ENCODE measurements around the gene ROPN1L. TPM values are rescaled to one million over a fixed set of nuclear protein-coding genes. Genes with fewer than 3 reads are reported as not detected.

ROPN1L gene
- total and polyA plus RNA-seq, 10 of the 15 experiments (the other 5 are each of a cell fraction or from before 2014, with no cell fraction given): 0.07 to 0.38 (median 0.22) TPM; not detected in 6

GRCh38 chr5:10406651-10407050, 35.0 kb upstream of the ROPN1L start:
- no peak overlapping the region for H2AFZ ChIP-seq (ENCODE audit: control insufficient read depth, low read depth, low read length)
- ChIA-PET RAD21 (ENCODE audit: unreplicated experiment) (no interaction called here), CTCF (no interaction called here), SMC1A (ENCODE audit: uncharacterized antibody, unreplicated experiment) (interaction anchor here (0.7 to 1.0 kb wide), 2 partner anchors 12 to 17 kb away, joined by 4 to 5 read pairs; no protein-coding TSS in a partner anchor), POLR2A (interaction anchor here (1.0 kb wide), 1 partner anchor 8 kb away, joined by 3 read pairs; no protein-coding TSS in a partner anchor)
- no peak overlapping the region for H3K27ac ChIP-seq (ENCODE audit: control insufficient read depth, insufficient read depth)
- H3K9me3 ChIP-seq (replicated peaks; ENCODE audit: control insufficient read depth, insufficient read depth, low read length): no peaks in the 10 kb centered on the region
- no peaks in the 10 kb centered on the region for H4K20me1 ChIP-seq (ENCODE audit: control insufficient read depth, insufficient read depth)
- no peaks in the 10 kb centered on the region for H3K79me2 ChIP-seq (ENCODE audit: control insufficient read depth, insufficient read depth, low read length)
- DNase-seq (ENCODE audit: low read depth, low spot score): no peak
- no peak for ATAC-seq
- in situ Hi-C loops (cut with MboI): no loop called here
- H3K4me3 ChIP-seq: no peak overlapping the region
- H3K4me1 ChIP-seq (ENCODE audit: control insufficient read depth, insufficient read depth, low read length): no peaks in the 10 kb centered on the region
- intact Hi-C loops (cut with micrococcal nuclease; ENCODE audit: unreplicated experiment): no loop called here
- WGBS (ENCODE audit: insufficient coverage, insufficient replicate concordance, low lambda C conversion rate, missing lambda C conversion rate): 100% methylated on average over 3 of the region's 3 CpGs
- no peaks in the 10 kb centered on the region for H3K27me3 ChIP-seq (replicated peaks in 1 of 2; ENCODE audit: control insufficient read depth in 2 of 2, insufficient read depth in 2 of 2, low read length in 1 of 2)
- TF ChIP-seq JUND (IDR thresholded peaks at IDR 0.05; ENCODE audit: low read depth, low read length): no peak
- TF ChIP-seq ZNF24 (IDR thresholded peaks at IDR 0.05): no peak
- no peak for TF ChIP-seq ETV6 (conservative IDR thresholded peaks at IDR 0.05 in 1 of 2, IDR thresholded peaks at IDR 0.05 in 1 of 2; ENCODE audit: borderline replicate concordance in 1 of 2, low read depth in 1 of 2)
- no peak for TF ChIP-seq CHD1 (IDR thresholded peaks at IDR 0.05; ENCODE audit: low read depth, low read length)
- TF ChIP-seq ZNF592 (IDR thresholded peaks at IDR 0.05): no peak
- TF ChIP-seq ZZZ3 (IDR thresholded peaks at IDR 0.05; ENCODE audit: control insufficient read depth, insufficient read length, low read depth): no peak
- TF ChIP-seq TAF1 (IDR thresholded peaks at IDR 0.05; ENCODE audit: borderline replicate concordance, low read depth, low read length): no peak
- no peak for TF ChIP-seq ZNF274 (IDR thresholded peaks at IDR 0.05; ENCODE audit: insufficient read depth, insufficient read length)
- no TSS peak for BruUV-seq (replicated peaks)
- H3K9ac ChIP-seq (ENCODE audit: control insufficient read depth, insufficient read depth, low read length): no peak overlapping the region
- no peak for FAIRE-seq
- no peak overlapping the region for H3K4me2 ChIP-seq (ENCODE audit: control insufficient read depth, insufficient read depth)
- peaks cover 14 to 34% of the 10 kb centered on the region in 2 experiments for H3K36me3 ChIP-seq (ENCODE audit: control insufficient read depth in 2 of 2, insufficient read depth in 2 of 2, low read length in 1 of 2)

All from GM12878 (cell line).